Measurements from ENCODE around the gene ANKRD12. TPM values are rescaled to one million over a fixed set of nuclear protein-coding genes. Genes with fewer than 3 reads are reported as not detected.

Gene ANKRD12
- total RNA-seq, 4 donors from 2014 or later = 13.0 to 60.3 (median 23.4) TPM

DNA sequence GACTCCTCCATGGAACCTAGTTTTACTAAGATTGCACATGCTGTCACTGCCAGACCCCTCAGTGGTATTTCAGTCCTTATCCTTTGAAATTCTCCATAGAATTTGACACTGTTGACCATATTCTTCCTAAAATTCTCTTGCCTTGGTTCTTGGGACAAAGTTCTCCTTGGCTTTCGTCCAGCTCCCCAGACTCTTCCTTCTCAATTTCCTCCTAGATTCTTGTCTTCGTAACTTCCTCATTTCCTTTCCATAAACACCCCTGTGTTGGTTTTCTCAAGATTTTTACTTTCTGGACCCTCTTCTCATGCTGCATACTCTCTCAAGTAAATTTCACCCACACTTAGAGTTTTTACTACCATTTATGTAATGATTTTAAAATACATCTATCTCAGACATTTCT, 101.4 kb downstream of the ANKRD12 start:
- peaks cover 0 to 1% (median 0%) of the 10 kb centered on the region in 3 donors for H3K9me3 ChIP-seq
- intact Hi-C loops (cut with DNase I) = no loop called here
- peaks cover 0 to 90% (median 3%) of the 10 kb centered on the region in 3 donors for H3K36me3 ChIP-seq
- no peak overlapping the region for H3K4me3 ChIP-seq
- DNase-seq = no peak
- no peak overlapping the region for H3K27ac ChIP-seq
- H3K4me1 ChIP-seq = no peaks in the 10 kb centered on the region
- WGBS, 2 donors = 80 to 82% methylated on average over 2 of the region's 2 CpGs
- no peaks in the 10 kb centered on the region for H3K27me3 ChIP-seq
- TF ChIP-seq POLR2A (IDR thresholded peaks at IDR 0.05) = no peak

DNA sequence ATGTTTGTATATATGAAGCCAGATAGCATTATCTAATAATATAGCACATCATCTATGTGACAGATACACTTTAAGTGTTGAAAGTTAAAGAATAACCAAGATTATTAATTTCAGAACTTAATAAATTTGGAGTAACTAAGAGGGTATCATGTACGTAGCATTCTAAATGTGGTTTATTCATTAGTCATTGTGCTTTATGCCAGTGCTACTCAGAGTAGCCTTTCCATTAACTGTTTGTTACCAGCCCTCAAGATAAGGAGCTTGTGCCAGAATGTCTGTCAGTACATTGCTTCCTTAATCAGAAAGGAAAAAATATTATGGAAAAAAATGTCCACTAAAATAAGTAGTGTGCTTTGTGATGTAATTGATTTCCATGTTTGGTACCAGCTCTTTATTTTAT, 103.1 kb downstream of the ANKRD12 start:
- peaks cover 0 to 90% (median 0%) of the 10 kb centered on the region in 3 donors for H3K36me3 ChIP-seq
- no peak overlapping the region for H3K27ac ChIP-seq
- no peaks in the 10 kb centered on the region for H3K9me3 ChIP-seq
- no peaks in the 10 kb centered on the region for H3K27me3 ChIP-seq
- no peak for TF ChIP-seq POLR2A (IDR thresholded peaks at IDR 0.05)
- TF ChIP-seq, protein P1, sequence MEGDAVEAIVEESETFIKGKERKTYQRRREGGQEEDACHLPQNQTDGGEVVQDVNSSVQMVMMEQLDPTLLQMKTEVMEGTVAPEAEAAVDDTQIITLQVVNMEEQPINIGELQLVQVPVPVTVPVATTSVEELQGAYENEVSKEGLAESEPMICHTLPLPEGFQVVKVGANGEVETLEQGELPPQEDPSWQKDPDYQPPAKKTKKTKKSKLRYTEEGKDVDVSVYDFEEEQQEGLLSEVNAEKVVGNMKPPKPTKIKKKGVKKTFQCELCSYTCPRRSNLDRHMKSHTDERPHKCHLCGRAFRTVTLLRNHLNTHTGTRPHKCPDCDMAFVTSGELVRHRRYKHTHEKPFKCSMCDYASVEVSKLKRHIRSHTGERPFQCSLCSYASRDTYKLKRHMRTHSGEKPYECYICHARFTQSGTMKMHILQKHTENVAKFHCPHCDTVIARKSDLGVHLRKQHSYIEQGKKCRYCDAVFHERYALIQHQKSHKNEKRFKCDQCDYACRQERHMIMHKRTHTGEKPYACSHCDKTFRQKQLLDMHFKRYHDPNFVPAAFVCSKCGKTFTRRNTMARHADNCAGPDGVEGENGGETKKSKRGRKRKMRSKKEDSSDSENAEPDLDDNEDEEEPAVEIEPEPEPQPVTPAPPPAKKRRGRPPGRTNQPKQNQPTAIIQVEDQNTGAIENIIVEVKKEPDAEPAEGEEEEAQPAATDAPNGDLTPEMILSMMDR (IDR thresholded peaks at IDR 0.05) = no peak
- H3K4me1 ChIP-seq = no peaks in the 10 kb centered on the region
- 67 to 74% methylated on average over 1 of the region's 1 CpG for WGBS, 2 donors
- intact Hi-C loops (cut with DNase I) = no loop called here
- H3K4me3 ChIP-seq = no peak overlapping the region
- DNase-seq = no peak

DNA sequence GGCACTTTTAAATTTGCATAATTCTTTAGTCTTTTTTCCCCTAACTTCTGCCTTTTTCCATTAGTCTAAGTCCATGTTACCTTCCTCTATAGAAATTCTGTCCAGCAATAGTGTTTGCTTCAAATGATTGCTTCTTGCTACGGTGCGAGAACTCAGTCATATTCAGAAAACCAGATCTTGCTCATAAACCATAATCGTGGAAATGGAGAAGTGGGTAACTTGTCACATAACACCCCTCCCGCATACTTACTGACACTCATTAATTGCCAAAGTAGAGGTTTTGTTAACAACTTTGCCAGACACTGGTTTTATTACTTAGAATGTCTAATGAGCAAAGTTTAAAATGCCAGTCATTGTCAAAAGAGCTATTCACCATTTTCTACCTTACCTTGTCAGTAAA, 103.7 kb downstream of the ANKRD12 start:
- TF ChIP-seq, protein P1 (IDR thresholded peaks at IDR 0.05) = no peak
- no peak for TF ChIP-seq POLR2A (IDR thresholded peaks at IDR 0.05)
- no peaks in the 10 kb centered on the region for H3K27me3 ChIP-seq
- H3K9me3 ChIP-seq = no peaks in the 10 kb centered on the region
- DNase-seq = no peak
- H3K36me3 ChIP-seq = peaks cover 0 to 88% (median 0%) of the 10 kb centered on the region in 3 donors
- no peaks in the 10 kb centered on the region for H3K4me1 ChIP-seq
- WGBS, 2 donors = 72 to 75% methylated on average over 4 of the region's 4 CpGs
- H3K27ac ChIP-seq = no peak overlapping the region
- intact Hi-C loops (cut with DNase I) = no loop called here
- H3K4me3 ChIP-seq = no peak overlapping the region

DNA sequence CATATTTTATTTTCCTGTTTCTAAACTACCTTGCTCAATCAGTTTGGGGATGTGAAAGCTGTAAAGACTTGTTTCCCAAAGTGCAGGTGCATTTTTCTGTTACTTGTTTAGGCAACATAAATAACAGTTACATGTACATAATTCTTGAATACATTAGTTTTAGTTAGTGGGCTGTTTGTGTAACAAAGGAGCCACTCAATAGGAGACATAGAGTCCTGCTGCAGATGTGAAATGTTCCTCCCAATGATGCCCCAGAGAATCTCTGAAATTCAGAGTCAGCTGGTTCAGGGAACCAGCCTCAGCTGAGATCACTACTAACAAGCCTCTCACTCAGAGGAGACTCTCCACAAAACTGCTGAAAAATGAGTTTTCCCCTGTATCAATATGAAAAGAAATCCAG, 106.4 kb downstream of the ANKRD12 start:
- no peaks in the 10 kb centered on the region for H3K9me3 ChIP-seq
- H3K4me1 ChIP-seq = no peaks in the 10 kb centered on the region
- intact Hi-C loops (cut with DNase I) = no loop called here
- no peak overlapping the region for H3K27ac ChIP-seq
- no peak for DNase-seq
- peaks cover 0 to 75% (median 0%) of the 10 kb centered on the region in 3 donors for H3K36me3 ChIP-seq
- TF ChIP-seq POLR2A (IDR thresholded peaks at IDR 0.05) = no peak
- TF ChIP-seq, protein P1 (IDR thresholded peaks at IDR 0.05) = no peak
- no peaks in the 10 kb centered on the region for H3K27me3 ChIP-seq
- no peak overlapping the region for H3K4me3 ChIP-seq

DNA sequence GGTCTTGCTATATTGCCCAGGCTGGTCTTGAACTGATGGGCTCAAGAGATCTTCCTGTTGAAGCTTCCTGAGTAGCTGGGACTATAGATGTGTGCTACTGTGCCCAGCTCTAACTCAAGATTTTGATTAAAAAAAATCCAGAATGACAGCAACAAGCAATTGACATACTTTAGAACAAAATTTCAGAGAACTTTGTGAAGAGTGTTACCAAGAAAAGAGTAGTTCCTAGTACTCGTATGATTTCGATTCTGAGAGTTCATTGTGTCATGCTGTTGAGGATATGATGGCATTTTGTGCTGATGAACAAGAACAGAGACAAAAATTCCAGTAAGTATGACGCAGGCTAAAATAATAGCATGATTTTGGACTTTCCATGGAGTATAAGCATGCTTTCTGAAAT, 107.8 kb downstream of the ANKRD12 start:
- no peak for TF ChIP-seq POLR2A (IDR thresholded peaks at IDR 0.05)
- TF ChIP-seq, protein P1 (IDR thresholded peaks at IDR 0.05) = no peak
- Histone ChIP-seq H3K27ac (no peak overlapping the region), H3K36me3 (peaks cover 0 to 69% (median 0%) of the 10 kb centered on the region in 3 donors), H3K9me3 (no peaks in the 10 kb centered on the region), H3K4me3 (no peak overlapping the region), H3K4me1 (no peaks in the 10 kb centered on the region), H3K27me3 (no peaks in the 10 kb centered on the region)
- no peak for DNase-seq
- intact Hi-C loops (cut with DNase I) = no loop called here
- 84 to 85% methylated on average over 3 of the region's 3 CpGs for WGBS, 2 donors

DNA sequence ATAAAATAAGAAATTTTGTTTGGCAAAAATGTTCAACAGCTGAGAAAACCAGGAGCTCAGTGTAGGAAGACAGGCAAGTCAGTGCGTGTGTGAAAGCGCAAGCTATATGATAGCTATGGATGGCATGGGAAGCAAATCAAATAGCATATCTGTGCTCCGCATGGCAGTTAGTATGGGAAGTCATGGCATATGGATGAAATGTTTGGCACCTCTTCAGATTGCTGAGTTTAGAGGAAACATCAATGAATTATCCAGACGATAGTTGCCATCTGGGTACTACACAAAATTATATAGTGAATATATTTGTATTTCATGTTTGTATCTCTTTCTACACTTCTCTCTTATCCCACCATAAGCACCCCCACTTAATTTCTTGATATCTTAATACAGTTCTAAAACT, 112.1 kb downstream of the ANKRD12 start:
- no peak overlapping the region for H3K4me3 ChIP-seq
- H3K36me3 ChIP-seq = peaks cover 0 to 60% (median 0%) of the 10 kb centered on the region in 3 donors
- no peaks in the 10 kb centered on the region for H3K4me1 ChIP-seq
- 92 to 98% methylated on average over 4 of the region's 4 CpGs for WGBS, 2 donors
- no peak overlapping the region for H3K27ac ChIP-seq
- TF ChIP-seq POLR2A (IDR thresholded peaks at IDR 0.05) = no peak
- TF ChIP-seq, protein P1 (IDR thresholded peaks at IDR 0.05) = no peak
- DNase-seq = no peak
- no peaks in the 10 kb centered on the region for H3K27me3 ChIP-seq
- intact Hi-C loops (cut with DNase I) = no loop called here
- H3K9me3 ChIP-seq = no peaks in the 10 kb centered on the region

Measured in esophagus squamous epithelium (tissue), 5 donors.